ENCODE measurements around the gene PALB2.

- TF ChIP-seq CTCF (IDR thresholded peaks at IDR 0.05) (no peak), POLR2A (IDR thresholded peaks at IDR 0.05) (no peak), POLR2AphosphoS5 (IDR thresholded peaks at IDR 0.05) (no peak)
These were observed 27.8 kb upstream of the PALB2 start for GRCh38 chr16:23668873-23669272.

All from breast epithelium (tissue), 3 donors.